ENCODE measurements around the gene MXD3. TPM values are rescaled to one million over a fixed set of nuclear protein-coding genes. Genes with fewer than 3 reads are reported as not detected.

MXD3 gene
- total RNA-seq, 1 donor from 2014 or later = 17.3 TPM

DNA sequence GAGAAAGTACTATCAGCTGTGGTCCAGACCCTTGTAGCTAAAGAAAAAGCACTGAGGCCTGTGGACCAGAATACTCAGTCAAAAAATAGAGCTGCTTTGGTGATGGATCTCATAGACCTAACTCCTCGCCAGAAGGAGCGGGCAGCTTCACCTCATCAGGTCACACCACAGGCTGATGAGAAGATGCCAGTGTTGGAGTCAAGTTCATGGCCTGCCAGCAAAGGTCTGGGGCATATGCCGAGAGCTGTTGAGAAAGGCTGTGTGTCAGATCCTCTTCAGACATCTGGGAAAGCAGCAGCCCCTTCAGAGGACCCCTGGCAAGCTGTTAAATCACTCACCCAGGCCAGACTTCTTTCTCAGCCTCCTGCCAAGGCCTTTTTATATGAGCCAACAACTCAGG, 17.1 kb downstream of the MXD3 start:
- TF ChIP-seq, protein P1, sequence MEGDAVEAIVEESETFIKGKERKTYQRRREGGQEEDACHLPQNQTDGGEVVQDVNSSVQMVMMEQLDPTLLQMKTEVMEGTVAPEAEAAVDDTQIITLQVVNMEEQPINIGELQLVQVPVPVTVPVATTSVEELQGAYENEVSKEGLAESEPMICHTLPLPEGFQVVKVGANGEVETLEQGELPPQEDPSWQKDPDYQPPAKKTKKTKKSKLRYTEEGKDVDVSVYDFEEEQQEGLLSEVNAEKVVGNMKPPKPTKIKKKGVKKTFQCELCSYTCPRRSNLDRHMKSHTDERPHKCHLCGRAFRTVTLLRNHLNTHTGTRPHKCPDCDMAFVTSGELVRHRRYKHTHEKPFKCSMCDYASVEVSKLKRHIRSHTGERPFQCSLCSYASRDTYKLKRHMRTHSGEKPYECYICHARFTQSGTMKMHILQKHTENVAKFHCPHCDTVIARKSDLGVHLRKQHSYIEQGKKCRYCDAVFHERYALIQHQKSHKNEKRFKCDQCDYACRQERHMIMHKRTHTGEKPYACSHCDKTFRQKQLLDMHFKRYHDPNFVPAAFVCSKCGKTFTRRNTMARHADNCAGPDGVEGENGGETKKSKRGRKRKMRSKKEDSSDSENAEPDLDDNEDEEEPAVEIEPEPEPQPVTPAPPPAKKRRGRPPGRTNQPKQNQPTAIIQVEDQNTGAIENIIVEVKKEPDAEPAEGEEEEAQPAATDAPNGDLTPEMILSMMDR (IDR thresholded peaks at IDR 0.05; ENCODE audit: partially characterized antibody, unreplicated experiment) = no peak
- Mint-ChIP-seq H3K9me3 (ENCODE audit: unreplicated experiment) (peaks cover 6% of the 10 kb centered on the region), H3K27me3 (ENCODE audit: unreplicated experiment) (peaks cover 11% of the 10 kb centered on the region), H3K27ac (ENCODE audit: unreplicated experiment) (no peak overlapping the region), H3K4me1 (ENCODE audit: low read depth, unreplicated experiment) (peaks cover 6% of the 10 kb centered on the region), H3K4me3 (ENCODE audit: unreplicated experiment) (no peak overlapping the region), H3K36me3 (ENCODE audit: unreplicated experiment) (peaks cover 5% of the 10 kb centered on the region)
- no peak for DNase-seq

DNA sequence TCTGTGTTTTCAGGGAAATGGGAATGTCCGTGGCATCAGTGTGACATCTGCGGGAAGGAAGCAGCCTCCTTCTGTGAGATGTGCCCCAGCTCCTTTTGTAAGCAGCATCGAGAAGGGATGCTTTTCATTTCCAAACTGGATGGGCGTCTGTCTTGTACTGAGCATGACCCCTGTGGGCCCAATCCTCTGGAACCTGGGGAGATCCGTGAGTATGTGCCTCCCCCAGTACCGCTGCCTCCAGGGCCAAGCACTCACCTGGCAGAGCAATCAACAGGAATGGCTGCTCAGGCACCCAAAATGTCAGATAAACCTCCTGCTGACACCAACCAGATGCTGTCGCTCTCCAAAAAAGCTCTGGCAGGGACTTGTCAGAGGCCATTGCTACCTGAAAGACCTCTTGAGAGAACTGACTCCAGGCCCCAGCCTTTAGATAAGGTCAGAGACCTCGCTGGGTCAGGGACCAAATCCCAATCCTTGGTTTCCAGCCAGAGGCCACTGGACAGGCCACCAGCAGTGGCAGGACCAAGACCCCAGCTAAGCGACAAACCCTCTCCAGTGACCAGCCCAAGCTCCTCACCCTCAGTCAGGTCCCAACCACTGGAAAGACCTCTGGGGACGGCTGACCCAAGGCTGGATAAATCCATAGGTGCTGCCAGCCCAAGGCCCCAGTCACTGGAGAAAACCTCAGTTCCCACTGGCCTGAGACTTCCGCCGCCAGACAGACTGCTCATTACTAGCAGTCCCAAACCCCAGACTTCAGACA, 17.7 kb downstream of the MXD3 start:
- H3K4me3 Mint-ChIP-seq (ENCODE audit: unreplicated experiment) = no peak overlapping the region
- DNase-seq = no peak
- peaks cover 10% of the 10 kb centered on the region for H3K27me3 Mint-ChIP-seq (ENCODE audit: unreplicated experiment)
- peaks cover 4% of the 10 kb centered on the region for H3K4me1 Mint-ChIP-seq (ENCODE audit: low read depth, unreplicated experiment)
- H3K27ac Mint-ChIP-seq (ENCODE audit: unreplicated experiment) = no peak overlapping the region
- TF ChIP-seq, protein P1 (IDR thresholded peaks at IDR 0.05; ENCODE audit: partially characterized antibody, unreplicated experiment) = no peak
- H3K9me3 Mint-ChIP-seq (ENCODE audit: unreplicated experiment) = peaks cover 6% of the 10 kb centered on the region
- peaks cover 5% of the 10 kb centered on the region for H3K36me3 Mint-ChIP-seq (ENCODE audit: unreplicated experiment)

DNA sequence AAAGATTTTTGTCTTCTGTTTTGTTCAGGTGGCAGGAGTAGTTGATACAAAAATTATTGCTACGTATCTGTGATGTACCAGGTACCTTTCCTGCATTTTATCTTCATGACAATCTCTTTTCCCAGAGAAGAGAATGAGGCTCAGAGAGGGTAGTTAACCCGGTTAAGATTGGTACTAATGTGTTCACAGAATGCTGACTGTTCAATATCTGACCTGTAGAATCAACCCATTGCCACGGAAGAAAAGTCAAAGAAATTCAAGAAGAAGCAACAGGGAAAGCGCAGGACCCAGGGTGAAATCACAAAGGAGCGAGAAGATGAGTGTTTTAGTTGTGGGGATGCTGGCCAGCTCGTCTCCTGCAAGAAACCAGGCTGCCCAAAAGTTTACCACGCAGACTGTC, 20.0 kb downstream of the MXD3 start:
- peaks cover 5% of the 10 kb centered on the region for H3K36me3 Mint-ChIP-seq (ENCODE audit: unreplicated experiment)
- DNase-seq = no peak

DNA sequence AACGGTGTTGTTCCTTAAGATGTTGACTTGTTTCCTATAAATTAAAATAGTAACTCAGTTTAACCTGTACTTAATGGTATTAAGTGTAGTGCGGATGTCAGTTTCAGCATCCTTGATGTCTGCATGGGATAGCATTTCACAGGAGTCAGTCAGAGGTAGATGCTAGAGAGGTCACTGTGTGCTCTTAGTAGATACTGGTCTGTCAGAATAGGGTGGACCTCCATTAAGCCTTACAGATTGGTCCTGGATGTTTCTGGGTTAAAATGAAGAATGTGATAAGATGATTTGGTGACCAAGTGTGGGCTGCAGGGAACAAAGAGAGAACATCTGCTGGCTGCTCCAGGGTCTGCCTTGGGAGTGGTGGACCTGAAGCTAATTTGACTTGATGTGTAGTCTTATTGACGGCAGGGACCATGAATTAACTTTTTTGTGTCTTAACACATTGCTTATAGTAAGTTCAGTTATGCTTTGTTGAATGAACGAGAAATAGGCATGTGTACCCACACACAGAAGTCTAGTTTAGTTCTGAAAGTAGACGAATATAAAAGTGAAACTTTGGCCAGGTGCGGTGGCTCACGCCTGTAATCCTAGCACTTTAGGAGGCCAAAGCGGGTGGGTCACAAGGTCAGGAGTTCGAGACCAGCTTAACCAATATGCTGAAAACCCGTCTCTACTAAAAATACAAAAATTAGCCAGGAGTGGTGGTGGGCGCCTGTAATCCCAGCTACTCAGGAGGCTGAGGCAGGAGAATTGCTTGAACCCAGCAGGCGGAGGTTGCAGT, 20.7 kb downstream of the MXD3 start:
- TF ChIP-seq, protein P1 (IDR thresholded peaks at IDR 0.05; ENCODE audit: partially characterized antibody, unreplicated experiment) = no peak
- Mint-ChIP-seq H3K4me3 (ENCODE audit: unreplicated experiment) (no peak overlapping the region), H3K27ac (ENCODE audit: unreplicated experiment) (peak overlapping the region; percentile 34), H3K27me3 (ENCODE audit: unreplicated experiment) (peaks cover 4% of the 10 kb centered on the region), H3K9me3 (ENCODE audit: unreplicated experiment) (peaks cover 3% of the 10 kb centered on the region), H3K36me3 (ENCODE audit: unreplicated experiment) (peaks cover 5% of the 10 kb centered on the region), H3K4me1 (ENCODE audit: low read depth, unreplicated experiment) (peaks cover 4% of the 10 kb centered on the region)
- DNase-seq = no peak

More for the DNA sequence above, 20.0 kb downstream of the MXD3 start:
- Mint-ChIP-seq H3K27ac (ENCODE audit: unreplicated experiment) (no peak overlapping the region), H3K27me3 (ENCODE audit: unreplicated experiment) (peaks cover 7% of the 10 kb centered on the region), H3K4me3 (ENCODE audit: unreplicated experiment) (no peak overlapping the region), H3K9me3 (ENCODE audit: unreplicated experiment) (peaks cover 6% of the 10 kb centered on the region), H3K4me1 (ENCODE audit: low read depth, unreplicated experiment) (peaks cover 4% of the 10 kb centered on the region)
- TF ChIP-seq, protein P1 (IDR thresholded peaks at IDR 0.05; ENCODE audit: partially characterized antibody, unreplicated experiment) = no peak

DNA sequence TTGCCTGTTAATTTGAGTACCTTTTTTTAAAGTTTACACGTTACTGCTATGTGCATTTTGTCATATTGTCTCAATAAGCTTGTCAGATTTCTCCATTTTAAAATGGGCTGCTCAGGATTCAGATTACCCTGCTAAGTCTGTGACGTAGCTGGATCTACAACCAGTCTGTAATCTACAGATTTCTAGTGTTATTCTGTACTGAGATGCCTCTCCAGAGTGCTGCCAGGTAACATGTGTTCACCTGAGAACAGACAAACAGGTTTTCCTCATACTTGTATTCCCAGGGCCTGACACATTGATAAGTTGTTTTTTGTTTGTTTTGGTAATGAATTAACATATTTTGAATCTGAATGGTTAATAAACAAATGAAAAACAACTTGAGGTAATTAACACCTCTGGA, 23.5 kb downstream of the MXD3 start:
- Mint-ChIP-seq H3K4me1 (ENCODE audit: low read depth, unreplicated experiment) (no peaks in the 10 kb centered on the region), H3K36me3 (ENCODE audit: unreplicated experiment) (no peaks in the 10 kb centered on the region), H3K4me3 (ENCODE audit: unreplicated experiment) (no peak overlapping the region), H3K27ac (ENCODE audit: unreplicated experiment) (no peak overlapping the region), H3K27me3 (ENCODE audit: unreplicated experiment) (peaks cover 2% of the 10 kb centered on the region), H3K9me3 (ENCODE audit: unreplicated experiment) (peaks cover 2% of the 10 kb centered on the region)
- no peak for DNase-seq
- TF ChIP-seq, protein P1 (IDR thresholded peaks at IDR 0.05; ENCODE audit: partially characterized antibody, unreplicated experiment) = no peak
